CD4-positive, alpha-beta T cell (primary cell): ENCODE data around the gene IL10. TPM values are rescaled to one million over a fixed set of nuclear protein-coding genes. Genes with fewer than 3 reads are reported as not detected.
A peak's percentile ranks its signal among the peaks of the same experiment; 100 is the strongest.

Experiments used
- ATAC-seq: fragments of 200-7000 bp; cut with Tn5 transposase; one replicate; pipeline ENCODE4 v1.10.0; 2022; ENCODE audit warnings: mild to moderate bottlenecking; ENCODE audit not compliant: poor library complexity
- CTCF ChIA-PET: fragments of 350-600 bp; sonication (Branson Sonifier 250); formaldehyde crosslinking; loops from one replicate; lab custom pipeline; 2021; ENCODE audit warnings: antibody characterized with exemption, inconsistent platforms; lab: Charles Lee
- POLR2A ChIA-PET: fragments of 350-600 bp; sonication (Branson Sonifier 250); formaldehyde crosslinking; loops from one replicate; lab custom pipeline; 2021; ENCODE audit warnings: antibody characterized with exemption, inconsistent platforms; lab: Charles Lee
- DNase-seq, 14 experiments: peaks; one replicate each; pipeline ENCODE4 v3.0.0-alpha.2; 2013 to 2020; ENCODE audit warnings: mixed read lengths in 2 of 14
- H3K27ac ChIP-seq, 2 donors: one replicate each; pipeline versions ENCODE4 v1.5.1 to v1.7.0; 2013; ENCODE audit warnings: low read length in 2 of 2, low read depth in 1 of 2, mild to moderate bottlenecking in 1 of 2
- H3K27me3 ChIP-seq, 2 experiments: 1 replicate in 1 of 2; 2 replicates in 1 of 2; pipeline versions ENCODE4 v1.6.1 to v1.7.0; 2013; ENCODE audit warnings: low read length in 2 of 2, control low read depth in 1 of 2, mild to moderate bottlenecking in 1 of 2, moderate library complexity in 1 of 2; ENCODE audit not compliant: insufficient read depth in 2 of 2, control insufficient read depth in 1 of 2
- H3K36me3 ChIP-seq: one replicate; pipeline ENCODE4 v1.6.1; 2013; ENCODE audit warnings: low read length, control low read depth; ENCODE audit not compliant: insufficient read depth
- H3K4me1 ChIP-seq: one replicate; pipeline ENCODE4 v1.6.1; 2013; ENCODE audit warnings: low read length, control low read depth; ENCODE audit not compliant: insufficient read depth
- H3K4me3 ChIP-seq: one replicate; pipeline ENCODE4 v1.5.1; 2013; ENCODE audit warnings: mild to moderate bottlenecking, low read length, moderate library complexity
- H3K9me3 ChIP-seq, 2 experiments: 1 replicate in 1 of 2; 2 replicates in 1 of 2; pipeline versions ENCODE4 v1.6.1 to v1.7.0; 2013; ENCODE audit warnings: low read length in 2 of 2, mild to moderate bottlenecking in 2 of 2, control low read depth in 1 of 2, moderate library complexity in 1 of 2; ENCODE audit not compliant: control insufficient read depth in 1 of 2, insufficient read depth in 1 of 2
- H3K27ac Mint-ChIP-seq: one replicate; pipeline ENCODE4 v1.8.0; 2020; ENCODE audit warnings: mixed read lengths
- H3K27me3 Mint-ChIP-seq: one replicate; pipeline ENCODE4 v1.8.0; 2021; ENCODE audit warnings: mixed read lengths
- H3K36me3 Mint-ChIP-seq: one replicate; pipeline ENCODE4 v1.8.0; 2021; ENCODE audit warnings: low read depth, mixed read lengths
- H3K4me1 Mint-ChIP-seq: one replicate; pipeline ENCODE4 v1.8.0; 2021; ENCODE audit warnings: low read depth, mixed read lengths
- H3K4me3 Mint-ChIP-seq: one replicate; pipeline ENCODE4 v1.8.0; 2020; ENCODE audit warnings: mild to moderate bottlenecking, mixed read lengths
- H3K9me3 Mint-ChIP-seq: one replicate; pipeline ENCODE4 v1.8.0; 2020; ENCODE audit warnings: mixed read lengths
- intact Hi-C, 2 experiments: fragments of 100-400 bp; cut with DNase I in 1 of 2; cut with micrococcal nuclease in 1 of 2; formaldehyde crosslinking; loops; one replicate each; pipeline versions ENCODE4 v1.15.1 to v1.9.0; 2023 to 2025; cut with DNase I, micrococcal nuclease
- total RNA-seq, 174 experiments: library from RNA in 2 of 174; stranded (reverse) in 2 of 174; gene quantifications; one replicate each; pipeline ENCODE4 v1.2.3 and lab custom pipeline; 2021 to 2026
- TF ChIP-seq, protein P1 (sequence below): fragments of 200-600 bp; IDR thresholded peaks from one replicate; pipeline ENCODE4 v1.8.0; 2022; ENCODE audit warnings: antibody characterized with exemption, mild to moderate bottlenecking

Gene IL10
- total RNA-seq, 2 experiments from 2014 or later = 0.27 to 0.87 TPM

DNA sequence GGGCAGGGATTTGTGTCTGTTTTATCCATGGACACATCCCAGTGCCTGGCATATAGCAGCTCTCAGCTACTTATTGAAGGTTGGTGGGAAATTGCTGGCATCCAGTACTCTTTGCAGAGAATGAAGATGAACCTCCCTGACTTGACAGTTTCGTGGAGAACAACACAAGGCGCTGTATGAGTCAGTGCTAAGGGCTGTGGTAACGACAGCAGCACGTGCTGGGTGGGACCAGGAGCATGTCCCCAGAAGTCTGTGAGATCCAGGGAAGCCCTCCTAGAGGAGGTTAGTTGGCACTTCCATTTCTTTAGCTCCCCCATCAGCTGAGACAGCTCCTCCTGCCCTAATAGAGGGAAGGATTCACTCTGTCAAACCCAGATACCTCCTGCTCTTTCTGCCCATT is 27.6 kb downstream of the IL10 start:
- intact Hi-C loops = no loop called here

DNA sequence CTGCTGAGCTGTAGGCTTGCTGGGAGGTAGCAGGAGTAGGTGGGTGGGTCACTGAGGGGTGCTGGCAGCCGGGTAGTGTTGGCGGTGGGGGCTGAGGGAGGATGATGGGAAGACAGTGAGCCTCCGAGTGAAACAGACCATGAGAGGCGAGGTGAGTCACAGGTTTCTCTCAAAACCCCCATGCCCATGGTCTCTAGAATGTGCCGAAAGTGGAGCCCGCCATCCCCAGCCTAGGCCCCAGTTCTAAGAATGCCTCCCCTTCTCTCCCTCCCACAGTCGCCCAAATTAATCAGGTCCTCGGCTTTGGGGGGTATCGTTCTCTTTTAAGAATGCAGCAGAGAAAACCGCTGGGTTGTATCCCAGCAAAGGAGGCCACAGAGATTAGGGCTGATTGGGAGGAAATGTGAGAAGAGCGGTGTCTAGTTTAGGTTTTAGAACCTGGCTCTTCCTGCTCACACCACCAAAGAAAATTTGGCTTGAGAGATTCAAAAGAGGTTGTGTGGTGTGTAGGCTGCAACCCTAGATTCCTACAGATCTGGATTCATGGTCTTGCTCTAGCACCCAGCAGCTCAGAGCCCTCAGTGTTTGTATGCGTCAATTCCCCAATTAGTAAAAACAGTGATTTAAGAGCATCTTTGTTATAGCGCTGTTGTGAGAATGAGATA is 29.4 kb downstream of the IL10 start:
- Histone ChIP-seq H3K9me3 (no peaks in the 10 kb centered on the region), H3K4me3 (no peak overlapping the region), H3K27me3 (no peaks in the 10 kb centered on the region), H3K36me3 (no peaks in the 10 kb centered on the region), H3K27ac (no peak overlapping the region), H3K4me1 (peaks cover 41% of the 10 kb centered on the region)
- ChIA-PET POLR2A (interaction anchor here (0.8 kb wide), 1 partner anchor 17 kb away, joined by 3 read pairs; no protein-coding TSS in a partner anchor), CTCF (interaction anchor here (1.0 kb wide), 1 partner anchor 67 kb away, joined by 3 read pairs; no protein-coding TSS in a partner anchor)
- TF ChIP-seq, protein P1, sequence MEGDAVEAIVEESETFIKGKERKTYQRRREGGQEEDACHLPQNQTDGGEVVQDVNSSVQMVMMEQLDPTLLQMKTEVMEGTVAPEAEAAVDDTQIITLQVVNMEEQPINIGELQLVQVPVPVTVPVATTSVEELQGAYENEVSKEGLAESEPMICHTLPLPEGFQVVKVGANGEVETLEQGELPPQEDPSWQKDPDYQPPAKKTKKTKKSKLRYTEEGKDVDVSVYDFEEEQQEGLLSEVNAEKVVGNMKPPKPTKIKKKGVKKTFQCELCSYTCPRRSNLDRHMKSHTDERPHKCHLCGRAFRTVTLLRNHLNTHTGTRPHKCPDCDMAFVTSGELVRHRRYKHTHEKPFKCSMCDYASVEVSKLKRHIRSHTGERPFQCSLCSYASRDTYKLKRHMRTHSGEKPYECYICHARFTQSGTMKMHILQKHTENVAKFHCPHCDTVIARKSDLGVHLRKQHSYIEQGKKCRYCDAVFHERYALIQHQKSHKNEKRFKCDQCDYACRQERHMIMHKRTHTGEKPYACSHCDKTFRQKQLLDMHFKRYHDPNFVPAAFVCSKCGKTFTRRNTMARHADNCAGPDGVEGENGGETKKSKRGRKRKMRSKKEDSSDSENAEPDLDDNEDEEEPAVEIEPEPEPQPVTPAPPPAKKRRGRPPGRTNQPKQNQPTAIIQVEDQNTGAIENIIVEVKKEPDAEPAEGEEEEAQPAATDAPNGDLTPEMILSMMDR = no peak
- ATAC-seq (no peak), DNase-seq (no peak)
- H3K9me3 Mint-ChIP-seq = no peaks in the 10 kb centered on the region
- peaks cover 69% of the 10 kb centered on the region for H3K4me1 Mint-ChIP-seq
- intact Hi-C loops = no loop called here
- peak overlapping the region; percentile 58 for H3K27ac Mint-ChIP-seq
- H3K27me3 Mint-ChIP-seq = no peaks in the 10 kb centered on the region
- no peak overlapping the region for H3K4me3 Mint-ChIP-seq
- H3K36me3 Mint-ChIP-seq = no peaks in the 10 kb centered on the region

More for the DNA sequence above, 27.6 kb downstream of the IL10 start:
- POLR2A ChIA-PET = interaction anchor here (0.7 to 1.4 kb wide), 3 partner anchors 10 to 59 kb away, joined by 3 to 6 read pairs (median 5); no protein-coding TSS in a partner anchor
- Histone ChIP-seq H3K9me3 (no peaks in the 10 kb centered on the region), H3K36me3 (no peaks in the 10 kb centered on the region), H3K27ac (no peak overlapping the region), H3K4me3 (no peak overlapping the region), H3K27me3 (no peaks in the 10 kb centered on the region), H3K4me1 (peaks cover 22% of the 10 kb centered on the region)
- H3K4me3 Mint-ChIP-seq = no peak overlapping the region
- H3K27me3 Mint-ChIP-seq = no peaks in the 10 kb centered on the region
- H3K36me3 Mint-ChIP-seq = no peaks in the 10 kb centered on the region
- ATAC-seq (no peak), DNase-seq (peak in 2 of 14 experiments; percentile 35 to 56)
- CTCF ChIA-PET = interaction anchor here (1.0 to 1.9 kb wide), 2 partner anchors 10 to 65 kb away, joined by 4 to 14 read pairs; no protein-coding TSS in a partner anchor
- H3K4me1 Mint-ChIP-seq = peaks cover 62% of the 10 kb centered on the region
- peak overlapping the region; percentile 5 for H3K27ac Mint-ChIP-seq
- TF ChIP-seq, protein P1 = no peak
- no peaks in the 10 kb centered on the region for H3K9me3 Mint-ChIP-seq

DNA sequence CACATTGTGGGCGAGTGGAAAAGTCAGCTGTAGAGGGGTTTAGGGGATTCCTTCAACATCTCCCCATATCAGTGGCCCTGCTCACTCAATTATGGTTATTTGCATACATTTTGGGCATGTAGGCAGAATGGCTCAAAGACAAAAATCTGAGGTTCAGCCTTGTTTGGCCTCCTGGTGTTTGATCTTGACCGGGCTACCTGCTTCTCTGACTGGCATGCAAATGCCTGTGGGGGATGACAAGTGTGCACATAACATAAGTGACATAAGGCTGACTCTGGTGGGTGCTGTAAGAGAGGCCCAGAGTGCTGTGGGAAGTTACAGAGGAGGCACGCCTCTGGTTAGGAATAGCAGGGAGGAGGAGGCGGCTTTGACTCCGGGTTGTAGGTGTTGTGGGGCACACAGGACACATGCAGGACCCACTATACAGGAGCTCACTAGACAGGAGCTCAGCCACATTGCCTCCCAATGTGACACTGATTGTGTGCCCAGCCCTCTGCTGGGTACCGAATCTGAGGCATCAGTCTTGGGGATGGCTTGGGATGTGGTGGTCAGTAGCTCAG is 31.1 kb downstream of the IL10 start:
- no peak overlapping the region for H3K4me3 ChIP-seq
- H3K27ac Mint-ChIP-seq = peak overlapping the region; percentile 66
- TF ChIP-seq, protein P1 = no peak
- ChIA-PET POLR2A (interaction anchor here (1.0 to 2.1 kb wide), 2 partner anchors 17 to 181 kb away, joined by 4 to 11 read pairs; partner anchors contain the start of gene FCMR), CTCF (no interaction called here)
- H3K36me3 ChIP-seq = no peaks in the 10 kb centered on the region
- DNase-seq (no peak), ATAC-seq (no peak)
- no peak overlapping the region for H3K4me3 Mint-ChIP-seq
- peaks cover 57% of the 10 kb centered on the region for H3K4me1 ChIP-seq
- no peaks in the 10 kb centered on the region for H3K27me3 Mint-ChIP-seq
- no peaks in the 10 kb centered on the region for H3K36me3 Mint-ChIP-seq
- no peaks in the 10 kb centered on the region for H3K9me3 ChIP-seq
- no peak overlapping the region for H3K27ac ChIP-seq
- H3K4me1 Mint-ChIP-seq = peaks cover 85% of the 10 kb centered on the region
- H3K27me3 ChIP-seq = no peaks in the 10 kb centered on the region
- H3K9me3 Mint-ChIP-seq = no peaks in the 10 kb centered on the region
- intact Hi-C loops = no loop called here
